Left cardiac atrium (tissue), 4 donors: ENCODE data around the gene PLOD1. TPM values are rescaled to one million over a fixed set of nuclear protein-coding genes. Genes with fewer than 3 reads are reported as not detected.

ENCODE experiments used
- ATAC-seq, 2 donors: fragments of 200-7000 bp; cut with Tn5 transposase; one replicate each; pipeline ENCODE4 v1.9.1; 2020; ENCODE audit warnings: mild to moderate bottlenecking in 2 of 2, moderate library complexity in 2 of 2
- DNase-seq: peaks from one replicate; pipeline ENCODE4 v3.0.0-alpha.2; 2020
- intact Hi-C, 2 donors: fragments of 100-400 bp; cut with DNase I; formaldehyde crosslinking; loops; one replicate each; pipeline versions ENCODE4 v1.14.1 to v1.15.1; 2022 to 2023
- total RNA-seq, 2 donors: library from RNA; stranded (reverse); fragmentation: NEBNext Ultra II Directional; extraction: Animal tissue kit (Norgen Biotek cat#: 25700); gene quantifications; one replicate each; pipeline ENCODE4 v1.2.1, GENCODE V29; 2021
- donor health status: DM: no; HTN: yes; CAD: no.
- donor health status: DM: no; HTN: yes; CAD: no; lungs with severe emphysema.
- donor health status: DM: yes; HTN: yes; CAD: no.
- donor health status: Dilated cardiomyopathy.

The PLOD1 gene
- total RNA-seq, 2 donors from 2014 or later: 70.3 to 83.7 TPM

GRCh38 chr1:12014141-12014991 is 79.8 kb downstream of the PLOD1 start:
- intact Hi-C loops: no loop called here
- DNase-seq: no peak
- peak in 1 of 2 donors; percentile 16 for ATAC-seq

- DNase-seq (no peak), ATAC-seq (no peak)
- intact Hi-C loops: no loop called here
These were observed 80.5 kb downstream of the PLOD1 start for GRCh38 chr1:12015001-12015491.

- ATAC-seq: no peak
- intact Hi-C loops: no loop called here
These were observed 81.0 kb downstream of the PLOD1 start for GRCh38 chr1:12015499-12015898.

GRCh38 chr1:12016182-12016581 is 81.7 kb downstream of the PLOD1 start:
- intact Hi-C loops: no loop called here
- no peak for ATAC-seq

More at GRCh38 chr1:12015499-12015898, 81.0 kb downstream of the PLOD1 start:
- no peak for DNase-seq

GRCh38 chr1:12019858-12020509 is 85.5 kb downstream of the PLOD1 start:
- intact Hi-C loops: no loop called here

More at GRCh38 chr1:12016182-12016581, 81.7 kb downstream of the PLOD1 start:
- no peak for DNase-seq

GRCh38 chr1:12021616-12022015 is 87.1 kb downstream of the PLOD1 start:
- ATAC-seq (no peak), DNase-seq (no peak)
- intact Hi-C loops: no loop called here

More at GRCh38 chr1:12019858-12020509, 85.5 kb downstream of the PLOD1 start:
- DNase-seq (no peak), ATAC-seq (peak; percentile 4 to 28)

- intact Hi-C loops: no loop called here
- no peak for ATAC-seq
- no peak for DNase-seq
These were observed 87.5 kb downstream of the PLOD1 start for GRCh38 chr1:12022036-12022435.

Other genes with a start within 250 kb of the PLOD1 start
- under 1 TPM in 1 of 2 donors, not detected in 1; 0.06 TPM for gene DRAXIN, start 243.0 kb upstream of the PLOD1 start, total RNA-seq
- gene AGTRAP, start 198.6 kb upstream of the PLOD1 start, total RNA-seq: 10 to 100 TPM; 25.4 to 25.7 TPM
- gene C1orf167, start 172.5 kb upstream of the PLOD1 start, total RNA-seq: 1 to 10 TPM; 1.2 to 1.3 TPM
- 10 to 100 TPM; 40.1 to 64.3 TPM for gene MTHFR, start 128.8 kb upstream of the PLOD1 start, total RNA-seq
- gene CLCN6, start 128.5 kb upstream of the PLOD1 start, total RNA-seq: 10 to 100 TPM; 32.1 to 49.0 TPM
- gene NPPA, start 86.9 kb upstream of the PLOD1 start, total RNA-seq: over 10,000 TPM; 22,081 to 58,150 TPM
- 1,000 to 10,000 TPM in 1 of 2 donors, 100 to 1,000 TPM in 1; 368 to 4,414 TPM for gene NPPB, start 75.8 kb upstream of the PLOD1 start, total RNA-seq
- gene KIAA2013, start 8.3 kb upstream of the PLOD1 start, total RNA-seq: 10 to 100 TPM; 31.2 to 36.2 TPM
- gene MFN2, start 45.7 kb downstream of the PLOD1 start, total RNA-seq: 100 to 1,000 TPM; 442 to 451 TPM
- 10 to 100 TPM; 18.3 to 20.3 TPM for gene MIIP, start 84.8 kb downstream of the PLOD1 start, total RNA-seq
- 1 to 10 TPM; 2.2 to 3.3 TPM for gene TNFRSF8, start 128.6 kb downstream of the PLOD1 start, total RNA-seq
- 10 to 100 TPM; 28.3 to 28.5 TPM for gene TNFRSF1B, start 232.3 kb downstream of the PLOD1 start, total RNA-seq